ENCODE data around the gene RBPJ.
"Not testable (repeated sequence)": the region's sequence is repeated elsewhere in the genome, so short reads cannot be mapped to it uniquely, and the experiment has no call there.

RBPJ gene

DNA sequence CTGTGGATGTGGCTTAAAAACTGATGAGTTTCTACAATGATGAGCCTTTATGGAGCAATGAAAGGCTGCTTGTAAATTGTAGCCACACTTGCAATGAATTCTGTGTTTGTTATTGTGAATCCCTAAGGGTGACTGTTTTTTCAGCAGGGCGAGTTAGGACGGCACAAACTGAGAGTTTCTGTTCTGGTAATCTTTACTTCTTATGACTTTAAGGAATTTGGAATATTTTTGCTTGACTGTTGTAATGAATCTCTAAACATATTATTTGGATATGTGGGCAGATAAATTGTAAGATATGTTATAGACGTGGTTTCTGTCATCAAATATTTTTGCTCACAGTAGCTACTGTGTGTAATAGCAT is 22.2 kb downstream of the RBPJ start:
- no peak for DNase-seq

DNA sequence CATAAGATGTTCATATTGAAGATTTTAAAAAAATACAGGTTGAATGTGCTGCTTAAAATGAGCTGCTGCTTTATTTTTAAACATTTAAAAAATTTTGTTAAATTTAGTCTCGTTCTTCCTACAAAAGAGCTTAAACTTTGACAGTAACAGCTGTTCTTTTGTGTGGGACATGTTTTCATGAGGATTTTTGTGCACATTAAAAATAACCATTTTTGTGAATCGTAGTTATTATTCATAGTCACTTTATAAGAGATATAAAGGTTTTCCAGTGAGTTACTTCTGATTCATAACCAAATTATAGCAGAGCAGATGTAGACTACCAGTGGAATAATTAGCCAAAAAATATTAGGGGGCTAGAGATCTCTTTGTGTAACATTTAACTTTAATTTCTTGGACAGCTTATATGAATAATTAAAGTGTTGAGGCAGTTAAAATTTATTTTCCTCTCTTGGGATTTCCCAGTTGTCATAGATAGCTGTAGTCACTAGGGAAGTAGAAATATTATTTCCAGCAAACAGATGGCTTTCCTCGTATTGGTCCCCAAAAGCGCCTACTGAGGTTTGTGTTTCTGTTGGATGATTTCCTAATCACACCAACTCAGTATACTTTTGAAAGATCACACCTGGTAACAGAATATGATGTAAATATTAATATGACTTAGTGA is 24.2 kb downstream of the RBPJ start:
- DNase-seq, result no peak

- DNase-seq, result no peak
Observed at GRCh38 chr4:26345565-26345938, 24.7 kb downstream of the RBPJ start.

GRCh38 chr4:26346203-26346620 is 25.4 kb downstream of the RBPJ start:
- no peak for DNase-seq

DNA sequence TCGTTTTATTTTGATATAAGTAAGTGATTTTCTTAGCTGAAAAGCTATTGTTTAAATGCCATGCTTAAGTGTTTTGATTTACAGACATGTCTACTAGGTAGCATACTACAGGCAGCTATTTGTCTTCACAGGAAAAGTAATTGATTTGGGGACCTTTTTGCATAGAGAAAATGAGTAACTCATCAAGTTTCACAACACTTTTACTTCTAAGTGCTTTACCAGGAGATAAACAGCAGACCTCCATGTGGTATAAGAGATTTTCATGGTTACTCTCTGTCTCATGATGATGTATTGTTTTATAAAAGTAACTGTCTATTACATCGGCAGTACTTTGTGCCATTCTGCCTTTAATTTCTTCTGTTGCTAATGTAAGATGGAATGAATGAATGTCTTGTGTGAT is 28.7 kb downstream of the RBPJ start:
- DNase-seq, result no peak

- DNase-seq, result no peak
Observed at GRCh38 chr4:26351685-26352084, 30.9 kb downstream of the RBPJ start.

- DNase-seq, result no peak
Observed at GRCh38 chr4:26354491-26354890, 33.7 kb downstream of the RBPJ start.

DNA sequence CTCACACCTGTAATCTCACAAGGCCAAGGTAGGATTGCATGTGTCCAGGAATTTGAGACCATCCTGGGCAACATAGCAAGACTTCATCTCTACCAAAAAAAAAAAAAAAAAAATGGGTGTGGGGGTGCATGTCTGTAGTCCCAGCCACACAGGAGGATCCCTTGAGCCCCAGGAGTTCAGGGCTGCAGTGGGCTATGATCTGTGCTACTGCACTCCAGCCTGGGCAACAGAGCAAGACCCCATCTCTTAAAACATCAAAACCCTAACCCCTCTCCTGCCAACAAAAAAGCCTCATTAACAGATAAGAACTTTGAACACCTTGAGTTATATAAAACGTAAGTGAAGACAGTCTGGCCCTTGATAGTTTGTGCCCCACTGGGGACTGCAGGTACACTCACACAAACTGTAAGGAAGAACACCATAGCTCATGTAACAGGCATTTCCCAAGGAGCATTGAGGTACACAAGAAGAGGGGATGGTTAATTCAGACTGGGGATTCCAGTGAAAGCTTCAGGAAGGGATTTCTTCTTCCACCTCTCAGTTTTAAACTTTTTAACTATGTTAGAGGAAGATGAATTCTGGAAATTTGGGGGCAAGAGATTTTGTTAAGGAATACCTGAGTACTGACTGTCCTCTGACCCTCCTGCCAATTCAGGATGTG is 34.7 kb downstream of the RBPJ start:
- DNase-seq, result no peak

GRCh38 chr4:26356081-26356501 is 35.3 kb downstream of the RBPJ start:
- no peak for DNase-seq

DNA sequence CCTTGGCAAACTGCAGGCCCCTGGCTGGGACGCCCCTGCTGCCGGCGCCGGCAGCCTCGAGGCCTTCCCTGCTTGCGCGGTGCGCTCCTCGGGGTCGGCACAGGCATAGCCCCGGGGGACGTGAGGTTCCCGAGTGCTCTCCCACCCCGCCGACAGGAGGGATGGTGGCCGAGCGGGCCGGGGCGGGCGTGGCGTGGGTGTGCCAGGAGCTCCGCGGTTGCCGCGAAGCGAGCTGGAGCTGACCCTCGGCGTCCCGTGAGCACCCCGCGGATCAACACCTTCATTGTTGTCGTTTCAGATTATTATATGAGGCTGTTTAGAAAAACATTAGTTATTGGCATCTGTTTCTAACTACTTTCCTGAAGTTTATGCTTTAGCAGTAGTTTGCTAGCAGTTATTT is 38.7 kb downstream of the RBPJ start:
- not testable (repeated sequence) for DNase-seq

DNA sequence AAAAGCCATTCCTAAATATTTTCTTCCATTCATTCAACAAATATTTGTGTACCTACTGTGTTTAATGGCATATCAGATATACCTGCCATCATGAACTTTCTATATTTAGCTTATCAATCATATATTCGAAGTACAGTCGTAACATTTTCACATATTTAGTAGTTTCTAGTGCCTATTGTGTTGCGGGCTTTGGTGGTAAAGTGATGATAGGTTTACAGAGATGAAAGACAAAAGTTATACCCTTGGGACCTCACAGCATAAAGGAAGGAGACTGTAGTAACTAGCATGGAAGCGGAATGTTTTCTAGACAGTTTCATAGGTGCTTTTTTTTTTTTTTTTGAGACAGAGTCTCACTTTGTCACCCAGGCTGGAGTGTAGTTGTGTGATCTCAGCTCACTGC is 39.5 kb downstream of the RBPJ start:
- DNase-seq, result no peak

DNA sequence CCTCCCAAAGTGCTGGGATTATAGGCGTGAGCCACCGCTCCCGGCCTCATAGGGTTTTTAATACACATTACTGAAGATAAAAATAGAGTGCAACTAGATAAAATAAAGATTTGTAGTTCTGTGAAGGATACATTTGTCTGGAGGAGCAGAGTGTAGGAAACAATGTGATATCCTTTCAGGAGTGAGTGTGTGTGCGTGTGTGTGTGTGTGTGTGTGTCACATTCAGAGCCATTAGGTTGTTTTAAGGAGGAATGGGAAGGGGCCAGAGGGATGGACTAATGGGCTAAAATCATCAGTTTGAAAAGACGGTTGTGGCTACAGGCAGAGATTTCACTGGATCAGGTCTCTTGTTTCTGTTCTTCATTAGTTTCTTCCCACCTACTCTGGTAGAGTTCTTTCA is 40.0 kb downstream of the RBPJ start:
- DNase-seq, result no peak

GRCh38 chr4:26361297-26361696 is 40.5 kb downstream of the RBPJ start:
- no peak for DNase-seq

DNA sequence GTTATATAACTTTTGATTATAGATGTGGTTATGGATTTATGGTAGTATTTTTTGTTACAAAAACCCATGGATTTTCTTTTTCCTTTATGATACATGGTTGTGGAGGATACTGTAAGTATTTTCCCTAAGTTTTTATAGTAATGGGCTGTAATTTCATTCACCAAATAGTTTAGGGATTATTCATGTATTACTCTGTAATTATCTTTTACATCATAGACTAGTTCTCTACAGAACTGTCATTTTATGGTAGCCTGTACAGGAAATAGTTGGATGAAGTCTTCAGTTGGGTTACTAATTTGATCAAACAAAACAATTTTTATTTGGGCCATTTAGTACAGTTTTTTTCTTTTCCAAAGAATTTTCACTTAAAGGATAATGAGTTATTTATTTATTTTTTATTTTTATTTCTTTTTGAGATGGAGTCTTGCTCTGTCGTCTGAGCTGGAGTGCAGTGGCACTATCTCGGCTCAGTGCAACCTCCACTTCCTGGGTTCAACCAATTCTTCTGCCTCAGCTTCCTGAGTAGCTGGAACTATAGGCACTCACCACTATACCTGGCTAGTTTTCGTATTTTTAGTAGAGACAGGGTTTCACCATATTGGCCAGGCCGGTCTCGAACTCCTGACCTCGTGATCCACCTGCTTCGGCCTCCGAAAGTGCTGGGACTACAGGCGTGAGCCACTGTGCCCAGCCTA is 42.1 kb downstream of the RBPJ start:
- DNase-seq, result no peak

DNA sequence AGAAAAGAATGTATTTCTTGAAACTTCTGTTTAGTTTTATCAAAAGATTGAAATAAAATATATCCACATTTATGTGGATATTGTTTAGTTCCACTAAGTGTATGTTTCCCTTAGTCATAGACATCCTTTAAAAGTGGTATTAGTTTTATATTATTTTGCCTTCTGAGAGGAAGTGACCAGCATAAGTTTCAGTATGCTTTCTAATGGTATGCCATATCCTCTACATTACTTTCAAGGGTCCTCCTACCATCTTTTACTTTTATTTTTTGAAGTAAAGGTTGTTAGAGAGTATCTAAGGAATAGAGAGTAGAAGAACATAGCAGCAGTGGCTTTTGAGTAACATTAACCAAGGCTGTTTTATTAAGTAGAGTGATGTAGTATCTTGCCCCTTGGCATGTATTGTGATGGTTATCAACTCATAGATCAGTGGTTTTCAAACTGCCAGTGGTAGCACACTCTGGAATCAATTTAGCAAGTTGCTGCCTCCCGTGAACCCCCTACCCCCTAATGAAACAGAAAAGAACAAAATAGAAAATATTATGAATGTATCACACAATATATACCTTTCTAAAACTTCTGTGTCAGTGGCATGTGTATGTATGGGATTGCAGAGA is 44.8 kb downstream of the RBPJ start:
- no peak for DNase-seq

DNA sequence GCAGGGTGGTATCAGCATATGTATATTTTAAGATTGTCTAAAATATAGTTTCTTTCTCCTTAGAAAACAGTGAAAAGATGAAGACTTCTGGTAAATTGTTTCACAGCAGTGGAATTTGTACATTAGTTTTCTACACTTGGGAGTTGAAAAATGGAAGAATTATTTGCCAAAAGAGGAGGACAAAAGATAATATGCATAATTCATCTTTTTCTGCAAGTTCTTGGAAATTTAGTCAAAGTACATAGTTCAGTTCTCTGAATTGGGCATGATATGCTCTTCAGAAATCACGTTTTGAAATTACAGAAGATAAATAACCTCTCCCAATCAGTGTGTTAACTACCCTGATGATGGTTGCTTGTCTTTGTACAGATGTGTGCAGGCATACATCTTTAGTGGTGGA is 47.0 kb downstream of the RBPJ start:
- DNase-seq, result no peak

DNA sequence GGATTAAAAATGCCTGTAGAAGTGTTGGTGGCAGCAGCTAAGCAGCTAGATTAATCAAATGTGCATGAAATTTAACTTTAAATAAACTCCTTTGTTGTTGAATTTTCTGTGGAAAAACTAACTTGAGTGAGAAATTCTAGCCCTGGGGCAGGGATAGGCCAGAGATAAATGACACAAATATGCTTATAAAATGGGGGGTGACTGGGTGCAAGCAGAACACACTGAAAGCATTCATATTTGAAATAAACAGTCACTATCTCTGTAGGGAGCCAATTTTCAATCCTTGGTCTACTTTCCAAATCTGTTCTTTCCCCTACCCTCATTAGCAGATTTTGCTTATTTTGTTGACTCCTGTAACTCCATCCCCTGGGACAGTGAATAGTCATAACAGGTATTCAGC is 47.9 kb downstream of the RBPJ start:
- DNase-seq, result no peak

DNA sequence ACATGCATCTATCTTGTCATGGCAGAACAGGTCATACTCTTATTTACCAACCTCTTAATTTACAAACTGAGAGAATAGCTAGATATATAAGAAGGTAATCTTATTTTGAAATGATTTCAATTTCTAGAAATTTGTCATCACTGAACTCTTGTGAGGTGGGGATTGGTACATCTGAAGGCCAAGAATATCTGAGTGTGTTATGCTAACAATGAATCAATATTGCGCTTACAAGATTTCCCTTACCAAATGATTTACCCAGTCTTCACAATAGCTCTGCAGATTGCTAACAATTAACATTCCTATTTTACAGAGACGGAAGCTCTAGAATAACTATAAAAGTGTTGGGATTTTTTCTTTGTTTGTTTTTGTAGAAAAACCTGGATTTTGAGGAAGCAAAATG is 48.3 kb downstream of the RBPJ start:
- no peak for DNase-seq

GRCh38 chr4:26369581-26369980 is 48.8 kb downstream of the RBPJ start:
- no peak for DNase-seq

DNA sequence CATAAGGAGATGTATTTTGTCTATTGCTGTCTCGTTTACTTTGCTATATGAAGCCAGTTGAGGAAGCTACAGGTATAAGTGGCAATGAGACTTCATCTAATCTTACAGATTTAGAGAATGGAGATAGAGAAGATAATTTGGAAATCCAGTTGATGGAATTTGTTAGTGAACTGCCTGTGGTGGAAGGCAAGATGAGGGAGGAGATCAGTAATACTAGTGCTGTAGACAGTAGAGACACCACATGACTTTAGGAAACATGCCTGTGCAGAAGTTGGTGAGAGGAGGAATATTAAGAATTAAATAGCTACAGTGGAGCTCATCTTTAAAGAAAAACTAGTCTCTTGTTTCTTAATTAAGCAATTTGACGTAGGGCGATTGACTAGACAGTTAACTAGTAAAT is 51.3 kb downstream of the RBPJ start:
- DNase-seq, result no peak

DNA sequence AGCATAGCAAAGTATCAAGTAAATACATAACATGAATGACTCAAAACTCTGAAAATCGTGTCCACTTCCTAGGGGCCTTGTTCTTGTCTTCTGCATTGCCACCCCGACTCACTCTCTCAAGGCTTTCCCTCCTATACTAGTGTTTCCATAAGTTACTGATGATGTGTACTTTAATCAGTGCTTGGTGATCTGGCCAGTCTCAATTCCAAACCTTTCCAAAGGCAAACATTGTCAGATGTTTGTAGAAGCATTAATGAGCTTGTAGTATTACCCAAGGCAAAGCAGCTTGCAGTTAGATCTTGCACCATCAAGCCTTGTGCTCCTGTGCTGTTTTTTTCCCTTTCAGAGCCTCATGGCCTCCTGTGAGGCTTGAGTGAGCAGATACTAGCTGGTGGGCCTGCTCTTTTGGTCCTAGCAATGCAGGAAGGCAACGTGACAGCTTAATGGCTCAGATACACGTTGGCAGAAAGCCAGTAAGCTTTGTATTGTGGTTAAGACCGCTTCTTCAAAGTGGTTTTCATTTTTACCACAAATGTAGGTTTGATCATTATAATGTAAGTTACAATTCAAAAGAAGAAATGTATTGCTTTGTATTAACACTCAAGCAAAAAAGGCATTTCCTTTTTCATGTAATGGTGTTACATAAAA is 51.8 kb downstream of the RBPJ start:
- peak; percentile 59 for DNase-seq

- DNase-seq, result no peak
Observed at GRCh38 chr4:26375551-26375950, 54.7 kb downstream of the RBPJ start.
